Neural cell (in vitro differentiated cells): Measurements from ENCODE around the gene TRIM8. TPM values are rescaled to one million over a fixed set of nuclear protein-coding genes. Genes with fewer than 3 reads are reported as not detected.

Experiments
- H2AFZ ChIP-seq: fragments of 200-600, 300-800 bp; sonication (generic), shearing (Covaris generic); 2 replicates; pipeline ENCODE4 v1.6.0; 2014; ENCODE audit warnings: low read depth, mild to moderate bottlenecking, antibody characterized with exemption, low read length, moderate library complexity
- H3F3A ChIP-seq: fragments of 200-600 bp; shearing (Covaris generic); 2 replicates; pipeline ENCODE4 v1.6.1; 2016; ENCODE audit warnings: mild to moderate bottlenecking, moderate library complexity, mixed read lengths, antibody characterized with exemption, low read length; ENCODE audit not compliant: insufficient read depth, poor library complexity, severe bottlenecking
- H3K27ac ChIP-seq: fragments of 200-600, 300-800 bp; sonication (generic), shearing (Covaris generic); 2 replicates; pipeline ENCODE4 v1.5.1; 2014; ENCODE audit warnings: mild to moderate bottlenecking, low read length, moderate library complexity
- H3K27me3 ChIP-seq: fragments of 300-800, 200-600 bp; sonication (generic), shearing (Covaris generic); 2 replicates; pipeline ENCODE4 v1.6.0; 2014; ENCODE audit warnings: mild to moderate bottlenecking, low read depth, low read length, moderate library complexity; ENCODE audit not compliant: insufficient read depth
- H3K36me3 ChIP-seq: fragments of 300-800, 200-600 bp; sonication (generic), shearing (Covaris generic); 2 replicates; pipeline ENCODE4 v1.5.1; 2014; ENCODE audit warnings: mild to moderate bottlenecking, antibody characterized with exemption, low read length, moderate library complexity; ENCODE audit not compliant: insufficient read depth
- H3K4me2 ChIP-seq: fragments of 300-800, 200-600 bp; sonication (generic), shearing (Covaris generic); 2 replicates; pipeline ENCODE4 v1.6.0; 2014; ENCODE audit warnings: mild to moderate bottlenecking, low read length
- H3K4me3 ChIP-seq: fragments of 300-800, 200-600 bp; sonication (generic), shearing (Covaris generic); 2 replicates; pipeline ENCODE4 v1.5.1; 2014; ENCODE audit warnings: mild to moderate bottlenecking, low read length, moderate library complexity
- H3K79me2 ChIP-seq: fragments of 200-600 bp; shearing (Covaris generic); replicated peaks from 2 replicates; pipeline ENCODE4 v1.6.0; 2014; ENCODE audit warnings: mild to moderate bottlenecking, low read length, moderate library complexity; ENCODE audit not compliant: insufficient read depth
- H3K9ac ChIP-seq: fragments of 300-800, 200-600 bp; sonication (generic), shearing (Covaris generic); 2 replicates; pipeline ENCODE4 v1.6.1; 2016; ENCODE audit warnings: mild to moderate bottlenecking, low read length, mixed read lengths
- H3K9me2 ChIP-seq: fragments of 200-600 bp; shearing (Covaris generic); 2 replicates; pipeline ENCODE4 v1.6.1; 2016; ENCODE audit warnings: mild to moderate bottlenecking, low read length, mixed read lengths; ENCODE audit not compliant: insufficient read depth
- H3K9me3 ChIP-seq: fragments of 200-600, 300-800 bp; sonication (generic), shearing (Covaris generic); 2 replicates; pipeline ENCODE4 v1.6.1; 2016; ENCODE audit warnings: mild to moderate bottlenecking, mixed run types, low read length, moderate library complexity, mixed read lengths
- H4K20me1 ChIP-seq: fragments of 200-600 bp; shearing (Covaris generic); 2 replicates; pipeline ENCODE4 v1.6.1; 2016; ENCODE audit warnings: mild to moderate bottlenecking, mixed run types; ENCODE audit not compliant: insufficient read depth
- EP300 ChIP-seq: fragments of 450-650 bp; conservative IDR thresholded peaks from 2 replicates; pipeline ENCODE4 v1.6.1; 2014; ENCODE audit warnings: antibody characterized with exemption, mild to moderate bottlenecking, moderate library complexity; ENCODE audit not compliant: poor library complexity, severe bottlenecking
- EZH2 ChIP-seq: fragments of 200-600, 300-800 bp; shearing (Covaris generic), sonication (generic); IDR thresholded peaks from 2 replicates; pipeline ENCODE4 v1.6.1; 2014; ENCODE audit warnings: antibody characterized with exemption, low read length, borderline replicate concordance, mild to moderate bottlenecking; ENCODE audit not compliant: insufficient read depth, poor library complexity, severe bottlenecking
- MXI1 ChIP-seq: fragments of 450-650 bp; conservative IDR thresholded peaks from 2 replicates; pipeline ENCODE4 v1.6.1; 2014; ENCODE audit warnings: antibody characterized with exemption, mild to moderate bottlenecking; ENCODE audit not compliant: poor library complexity, severe bottlenecking
- POLR2AphosphoS5 ChIP-seq: IDR thresholded peaks from 2 replicates; pipeline ENCODE4 v1.6.1; 2012
- RAD21 ChIP-seq: fragments of 450-650 bp; conservative IDR thresholded peaks from 2 replicates; pipeline ENCODE4 v1.6.1; 2014; ENCODE audit warnings: antibody characterized with exemption, mild to moderate bottlenecking, moderate library complexity
- SMC3 ChIP-seq: fragments of 450-650 bp; conservative IDR thresholded peaks from 2 replicates; pipeline ENCODE4 v1.6.1; 2014; ENCODE audit warnings: antibody characterized with exemption, mild to moderate bottlenecking, moderate library complexity; ENCODE audit not compliant: poor library complexity
- TAF1 ChIP-seq: IDR thresholded peaks from 2 replicates; pipeline ENCODE4 v1.6.1; 2012; ENCODE audit warnings: low read depth
- polyA plus RNA-seq: library from polyadenylated mRNA; depleted of rRNA; stranded (reverse); fragments of >200 nt; gene quantifications from 2 replicates; pipeline ENCODE4 v1.2.3, GENCODE V29; 2014
- TF ChIP-seq, protein P1 (sequence below): fragments of 450-650 bp; IDR thresholded peaks from 2 replicates; pipeline ENCODE4 v1.5.1; 2014; ENCODE audit warnings: antibody characterized with exemption, mild to moderate bottlenecking, moderate library complexity; ENCODE audit not compliant: poor library complexity, severe bottlenecking
- TF ChIP-seq, protein P2 (sequence below): IDR thresholded peaks from 2 replicates; pipeline ENCODE4 v1.6.1; 2012; ENCODE audit warnings: borderline replicate concordance

TRIM8 gene
- polyA plus RNA-seq, 1 donor from 2014 or later = 47.5 TPM

DNA sequence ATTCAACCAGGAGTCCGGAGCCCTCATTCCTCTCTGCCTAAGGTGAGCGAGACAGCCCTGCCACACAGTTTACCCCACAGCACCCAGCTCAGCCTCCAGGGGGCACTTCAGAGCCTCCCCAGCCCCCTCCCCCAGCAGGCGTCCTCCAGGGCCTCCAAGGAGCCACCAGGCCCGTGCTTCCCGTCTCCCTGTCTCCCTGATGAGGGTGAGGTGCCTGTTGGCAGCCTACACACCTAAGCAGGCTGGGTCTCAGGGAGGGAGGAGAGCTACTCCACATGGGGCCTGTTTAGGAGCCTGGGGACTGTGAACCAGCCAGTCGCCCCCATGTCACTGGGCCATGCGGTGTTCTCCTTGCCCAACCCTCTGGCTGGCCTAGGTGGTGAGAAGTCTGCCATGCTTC is 28.9 kb upstream of the TRIM8 start:
- Histone ChIP-seq H2AFZ (no peak overlapping the region), H3K27me3 (no peaks in the 10 kb centered on the region), H3K79me2 (no peaks in the 10 kb centered on the region), H4K20me1 (no peaks in the 10 kb centered on the region), H3K9me3 (no peaks in the 10 kb centered on the region), H3K36me3 (no peaks in the 10 kb centered on the region), H3F3A (no peaks in the 10 kb centered on the region), H3K27ac (no peak overlapping the region), H3K9ac (no peak overlapping the region), H3K4me3 (no peak overlapping the region), H3K4me2 (no peak overlapping the region), H3K9me2 (no peaks in the 10 kb centered on the region)
- TF ChIP-seq POLR2AphosphoS5 (no peak), SMC3 (no peak), TAF1 (no peak), RAD21 (no peak), EP300 (no peak), EZH2 (no peak), MXI1 (no peak)
- TF ChIP-seq, protein P1, sequence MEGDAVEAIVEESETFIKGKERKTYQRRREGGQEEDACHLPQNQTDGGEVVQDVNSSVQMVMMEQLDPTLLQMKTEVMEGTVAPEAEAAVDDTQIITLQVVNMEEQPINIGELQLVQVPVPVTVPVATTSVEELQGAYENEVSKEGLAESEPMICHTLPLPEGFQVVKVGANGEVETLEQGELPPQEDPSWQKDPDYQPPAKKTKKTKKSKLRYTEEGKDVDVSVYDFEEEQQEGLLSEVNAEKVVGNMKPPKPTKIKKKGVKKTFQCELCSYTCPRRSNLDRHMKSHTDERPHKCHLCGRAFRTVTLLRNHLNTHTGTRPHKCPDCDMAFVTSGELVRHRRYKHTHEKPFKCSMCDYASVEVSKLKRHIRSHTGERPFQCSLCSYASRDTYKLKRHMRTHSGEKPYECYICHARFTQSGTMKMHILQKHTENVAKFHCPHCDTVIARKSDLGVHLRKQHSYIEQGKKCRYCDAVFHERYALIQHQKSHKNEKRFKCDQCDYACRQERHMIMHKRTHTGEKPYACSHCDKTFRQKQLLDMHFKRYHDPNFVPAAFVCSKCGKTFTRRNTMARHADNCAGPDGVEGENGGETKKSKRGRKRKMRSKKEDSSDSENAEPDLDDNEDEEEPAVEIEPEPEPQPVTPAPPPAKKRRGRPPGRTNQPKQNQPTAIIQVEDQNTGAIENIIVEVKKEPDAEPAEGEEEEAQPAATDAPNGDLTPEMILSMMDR = no peak
- TF ChIP-seq, protein P2, sequence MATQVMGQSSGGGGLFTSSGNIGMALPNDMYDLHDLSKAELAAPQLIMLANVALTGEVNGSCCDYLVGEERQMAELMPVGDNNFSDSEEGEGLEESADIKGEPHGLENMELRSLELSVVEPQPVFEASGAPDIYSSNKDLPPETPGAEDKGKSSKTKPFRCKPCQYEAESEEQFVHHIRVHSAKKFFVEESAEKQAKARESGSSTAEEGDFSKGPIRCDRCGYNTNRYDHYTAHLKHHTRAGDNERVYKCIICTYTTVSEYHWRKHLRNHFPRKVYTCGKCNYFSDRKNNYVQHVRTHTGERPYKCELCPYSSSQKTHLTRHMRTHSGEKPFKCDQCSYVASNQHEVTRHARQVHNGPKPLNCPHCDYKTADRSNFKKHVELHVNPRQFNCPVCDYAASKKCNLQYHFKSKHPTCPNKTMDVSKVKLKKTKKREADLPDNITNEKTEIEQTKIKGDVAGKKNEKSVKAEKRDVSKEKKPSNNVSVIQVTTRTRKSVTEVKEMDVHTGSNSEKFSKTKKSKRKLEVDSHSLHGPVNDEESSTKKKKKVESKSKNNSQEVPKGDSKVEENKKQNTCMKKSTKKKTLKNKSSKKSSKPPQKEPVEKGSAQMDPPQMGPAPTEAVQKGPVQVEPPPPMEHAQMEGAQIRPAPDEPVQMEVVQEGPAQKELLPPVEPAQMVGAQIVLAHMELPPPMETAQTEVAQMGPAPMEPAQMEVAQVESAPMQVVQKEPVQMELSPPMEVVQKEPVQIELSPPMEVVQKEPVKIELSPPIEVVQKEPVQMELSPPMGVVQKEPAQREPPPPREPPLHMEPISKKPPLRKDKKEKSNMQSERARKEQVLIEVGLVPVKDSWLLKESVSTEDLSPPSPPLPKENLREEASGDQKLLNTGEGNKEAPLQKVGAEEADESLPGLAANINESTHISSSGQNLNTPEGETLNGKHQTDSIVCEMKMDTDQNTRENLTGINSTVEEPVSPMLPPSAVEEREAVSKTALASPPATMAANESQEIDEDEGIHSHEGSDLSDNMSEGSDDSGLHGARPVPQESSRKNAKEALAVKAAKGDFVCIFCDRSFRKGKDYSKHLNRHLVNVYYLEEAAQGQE = no peak

DNA sequence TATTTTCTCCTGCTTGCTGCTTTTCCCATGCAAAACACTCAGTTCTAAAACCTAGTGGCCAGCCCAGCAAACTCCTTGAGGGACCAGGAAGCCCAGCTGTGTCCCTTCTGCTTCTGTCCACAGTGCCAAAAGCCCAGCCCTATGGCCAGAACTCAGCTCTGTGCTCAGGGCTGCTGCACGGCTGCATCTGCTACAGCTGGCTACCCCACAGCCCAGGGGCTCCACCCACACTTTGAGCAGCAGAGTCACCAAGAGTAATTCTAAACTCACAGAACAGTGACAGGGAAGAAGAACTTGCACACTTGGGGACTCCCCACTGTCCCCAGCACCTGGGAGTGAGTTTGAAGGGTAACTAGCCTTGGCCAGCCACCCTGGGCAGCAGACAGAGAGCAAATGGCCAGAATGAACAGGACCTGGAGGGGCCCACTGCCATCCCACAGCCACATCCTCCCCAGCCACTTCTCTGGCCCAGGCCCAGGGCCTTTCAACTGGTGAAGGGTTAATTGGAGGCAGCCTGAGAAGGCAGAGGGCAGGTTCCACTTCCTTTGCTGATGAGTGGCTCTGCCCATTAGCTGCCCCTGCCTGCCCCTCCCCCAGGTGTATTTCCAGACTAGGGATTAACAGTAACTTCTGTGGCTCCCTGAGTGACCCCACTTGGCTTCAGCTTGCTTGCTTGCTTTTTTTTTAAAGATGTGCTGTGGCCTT is 28.1 kb upstream of the TRIM8 start:
- Histone ChIP-seq H3K27ac (no peak overlapping the region), H2AFZ (no peak overlapping the region)

More for the DNA sequence above, 28.1 kb upstream of the TRIM8 start:
- Histone ChIP-seq H3K9ac (no peak overlapping the region), H3K4me3 (no peak overlapping the region), H3K27me3 (no peaks in the 10 kb centered on the region), H3F3A (no peaks in the 10 kb centered on the region), H3K36me3 (no peaks in the 10 kb centered on the region), H3K9me2 (no peaks in the 10 kb centered on the region), H4K20me1 (no peaks in the 10 kb centered on the region), H3K9me3 (no peaks in the 10 kb centered on the region), H3K4me2 (no peak overlapping the region), H3K79me2 (no peaks in the 10 kb centered on the region)
- TF ChIP-seq MXI1 (no peak), TAF1 (no peak), SMC3 (no peak), EP300 (no peak), EZH2 (no peak)
- TF ChIP-seq, protein P1 = no peak
- TF ChIP-seq, protein P2 = no peak
